Umbilical cord (tissue), 1 donor: ENCODE data around the gene WDR46. TPM values are rescaled to one million over a fixed set of nuclear protein-coding genes. Genes with fewer than 3 reads are reported as not detected.

ENCODE experiments used
- total RNA-seq: library from RNA; depleted of rRNA; stranded (reverse); fragments of >200 nt; gene quantifications from one replicate; pipeline ENCODE4 v1.2.3, GENCODE V29; 2014; ENCODE audit warnings: low replicate concordance; ENCODE audit not compliant: insufficient read depth

Gene WDR46
- total RNA-seq, 1 donor from 2014 or later, result 45.0 TPM

Other genes starting within 250 kb of the WDR46 start
- gene HLA-DPA1, start 215.6 kb downstream of the WDR46 start, total RNA-seq, result 24.8 TPM
- 1.7 TPM for gene HLA-DPB1, start 213.2 kb downstream of the WDR46 start, total RNA-seq
- 0.72 TPM for gene COL11A2, start 96.8 kb downstream of the WDR46 start, total RNA-seq
- gene RXRB, start 88.6 kb downstream of the WDR46 start, total RNA-seq, result 19.0 TPM
- 78.0 TPM for gene SLC39A7, start 88.4 kb downstream of the WDR46 start, total RNA-seq
- gene HSD17B8, start 84.6 kb downstream of the WDR46 start, total RNA-seq, result 9.6 TPM
- 13.7 TPM for gene RING1, start 80.7 kb downstream of the WDR46 start, total RNA-seq
- gene VPS52, start 17.4 kb downstream of the WDR46 start, total RNA-seq, result 33.7 TPM
- 2,699 TPM for gene RPS18, start 17.2 kb downstream of the WDR46 start, total RNA-seq
- 7.7 TPM for gene B3GALT4, start 12.1 kb downstream of the WDR46 start, total RNA-seq
- gene PFDN6, start 362 bp upstream of the WDR46 start, total RNA-seq, result 10.1 TPM
- 15.4 TPM for gene RGL2, start 9.7 kb upstream of the WDR46 start, total RNA-seq
- gene TAPBP, start 24.8 kb upstream of the WDR46 start, total RNA-seq, result 29.4 TPM
- 14.0 TPM for gene ZBTB22, start 28.5 kb upstream of the WDR46 start, total RNA-seq
- gene DAXX, start 33.7 kb upstream of the WDR46 start, total RNA-seq, result 14.0 TPM
- gene KIFC1, start 102.6 kb upstream of the WDR46 start, total RNA-seq, result 7.5 TPM
- 17.3 TPM for gene PHF1, start 121.8 kb upstream of the WDR46 start, total RNA-seq
- gene CUTA, start 128.9 kb upstream of the WDR46 start, total RNA-seq, result 55.4 TPM
- gene SYNGAP1, start 130.8 kb upstream of the WDR46 start, total RNA-seq, result 7.5 TPM
- 10.4 TPM for gene ZBTB9, start 165.3 kb upstream of the WDR46 start, total RNA-seq